ENCODE measurements around the gene SLC2A4RG. TPM values are rescaled to one million over a fixed set of nuclear protein-coding genes. Genes with fewer than 3 reads are reported as not detected.
"Not testable (repeated sequence)": the region's sequence is repeated elsewhere in the genome, so short reads cannot be mapped to it uniquely, and the experiment has no call there.

Gene SLC2A4RG
- total RNA-seq, 2 donors from 2014 or later, result 30.5 to 35.1 TPM

- Mint-ChIP-seq H3K4me1 (no peaks in the 10 kb centered on the region), H3K9me3 (no peaks in the 10 kb centered on the region), H3K27ac (no peak overlapping the region), H3K4me3 (no peak overlapping the region), H3K27me3 (no peaks in the 10 kb centered on the region), H3K36me3 (ENCODE audit: low read depth) (no peaks in the 10 kb centered on the region)
- ATAC-seq (replicated peaks), result no peak
Observed at GRCh38 chr20:63775096-63775978, 35.8 kb downstream of the SLC2A4RG start.

- not testable (repeated sequence) for H3K4me3 Mint-ChIP-seq; H3K27ac Mint-ChIP-seq; H3K9me3 Mint-ChIP-seq; ATAC-seq (replicated peaks); H3K27me3 Mint-ChIP-seq; H3K36me3 Mint-ChIP-seq (ENCODE audit: low read depth); H3K4me1 Mint-ChIP-seq
Observed at GRCh38 chr20:63776875-63777274, 37.3 kb downstream of the SLC2A4RG start.

GRCh38 chr20:63777614-63778013 is 38.0 kb downstream of the SLC2A4RG start:
- no peaks in the 10 kb centered on the region for H3K36me3 Mint-ChIP-seq (ENCODE audit: low read depth)
- no peak for ATAC-seq (replicated peaks)
- no peak overlapping the region for H3K27ac Mint-ChIP-seq
- no peaks in the 10 kb centered on the region for H3K9me3 Mint-ChIP-seq
- no peaks in the 10 kb centered on the region for H3K27me3 Mint-ChIP-seq
- H3K4me3 Mint-ChIP-seq, result no peak overlapping the region
- H3K4me1 Mint-ChIP-seq, result peaks cover 4% of the 10 kb centered on the region

- Mint-ChIP-seq H3K36me3 (ENCODE audit: low read depth) (no peaks in the 10 kb centered on the region), H3K9me3 (no peaks in the 10 kb centered on the region), H3K4me1 (peaks cover 4% of the 10 kb centered on the region), H3K4me3 (no peak overlapping the region), H3K27ac (no peak overlapping the region), H3K27me3 (no peaks in the 10 kb centered on the region)
- ATAC-seq (replicated peaks), result no peak
Observed at GRCh38 chr20:63778034-63778752, 38.6 kb downstream of the SLC2A4RG start.

- Mint-ChIP-seq H3K27me3 (no peaks in the 10 kb centered on the region), H3K27ac (no peak overlapping the region), H3K36me3 (ENCODE audit: low read depth) (no peaks in the 10 kb centered on the region), H3K4me1 (peaks cover 4% of the 10 kb centered on the region), H3K9me3 (no peaks in the 10 kb centered on the region), H3K4me3 (no peak overlapping the region)
- no peak for ATAC-seq (replicated peaks)
Observed at GRCh38 chr20:63778857-63779256, 39.3 kb downstream of the SLC2A4RG start.

- Mint-ChIP-seq H3K27me3 (no peaks in the 10 kb centered on the region), H3K9me3 (no peaks in the 10 kb centered on the region), H3K36me3 (ENCODE audit: low read depth) (no peaks in the 10 kb centered on the region), H3K4me1 (peaks cover 4% of the 10 kb centered on the region), H3K4me3 (peak overlapping the region; percentile 42), H3K27ac (no peak overlapping the region)
- ATAC-seq (replicated peaks), result no peak
Observed at GRCh38 chr20:63781181-63781580, 41.6 kb downstream of the SLC2A4RG start.

- H3K9me3 Mint-ChIP-seq, result no peaks in the 10 kb centered on the region
- H3K4me3 Mint-ChIP-seq, result peak overlapping the region; percentile 42
- H3K36me3 Mint-ChIP-seq (ENCODE audit: low read depth), result no peaks in the 10 kb centered on the region
- no peaks in the 10 kb centered on the region for H3K27me3 Mint-ChIP-seq
- H3K27ac Mint-ChIP-seq, result peak overlapping the region; percentile 56
- H3K4me1 Mint-ChIP-seq, result peaks cover 4% of the 10 kb centered on the region
- peak; percentile 97 for ATAC-seq (replicated peaks)
Observed at GRCh38 chr20:63782051-63782471, 42.5 kb downstream of the SLC2A4RG start.

GRCh38 chr20:63782521-63782971 is 43.0 kb downstream of the SLC2A4RG start:
- no peaks in the 10 kb centered on the region for H3K9me3 Mint-ChIP-seq
- ATAC-seq (replicated peaks), result no peak
- no peaks in the 10 kb centered on the region for H3K36me3 Mint-ChIP-seq (ENCODE audit: low read depth)
- H3K4me3 Mint-ChIP-seq, result peak overlapping the region; percentile 42
- H3K27ac Mint-ChIP-seq, result peak overlapping the region; percentile 56
- H3K4me1 Mint-ChIP-seq, result peaks cover 4% of the 10 kb centered on the region
- H3K27me3 Mint-ChIP-seq, result no peaks in the 10 kb centered on the region

GRCh38 chr20:63783970-63784369 is 44.4 kb downstream of the SLC2A4RG start:
- Mint-ChIP-seq H3K4me1 (peaks cover 4% of the 10 kb centered on the region), H3K9me3 (no peaks in the 10 kb centered on the region), H3K36me3 (ENCODE audit: low read depth) (no peaks in the 10 kb centered on the region), H3K4me3 (no peak overlapping the region), H3K27me3 (no peaks in the 10 kb centered on the region), H3K27ac (no peak overlapping the region)
- no peak for ATAC-seq (replicated peaks)

GRCh38 chr20:63785691-63786131 is 46.1 kb downstream of the SLC2A4RG start:
- Mint-ChIP-seq H3K4me1 (peaks cover 4% of the 10 kb centered on the region), H3K36me3 (ENCODE audit: low read depth) (no peaks in the 10 kb centered on the region), H3K27me3 (no peaks in the 10 kb centered on the region), H3K27ac (no peak overlapping the region), H3K4me3 (no peak overlapping the region), H3K9me3 (no peaks in the 10 kb centered on the region)
- no peak for ATAC-seq (replicated peaks)

GRCh38 chr20:63787302-63787701 is 47.7 kb downstream of the SLC2A4RG start:
- Mint-ChIP-seq H3K4me1 (no peaks in the 10 kb centered on the region), H3K27ac (no peak overlapping the region), H3K9me3 (no peaks in the 10 kb centered on the region), H3K4me3 (no peak overlapping the region), H3K27me3 (no peaks in the 10 kb centered on the region), H3K36me3 (ENCODE audit: low read depth) (no peaks in the 10 kb centered on the region)
- no peak for ATAC-seq (replicated peaks)

- H3K27me3 Mint-ChIP-seq, result no peaks in the 10 kb centered on the region
- H3K4me1 Mint-ChIP-seq, result no peaks in the 10 kb centered on the region
- H3K27ac Mint-ChIP-seq, result no peak overlapping the region
- no peaks in the 10 kb centered on the region for H3K9me3 Mint-ChIP-seq
- ATAC-seq (replicated peaks), result no peak
- no peak overlapping the region for H3K4me3 Mint-ChIP-seq
- no peaks in the 10 kb centered on the region for H3K36me3 Mint-ChIP-seq (ENCODE audit: low read depth)
Observed at GRCh38 chr20:63787749-63788148, 48.2 kb downstream of the SLC2A4RG start.

- H3K36me3 Mint-ChIP-seq (ENCODE audit: low read depth), result no peaks in the 10 kb centered on the region
- H3K9me3 Mint-ChIP-seq, result no peaks in the 10 kb centered on the region
Observed at GRCh38 chr20:63789836-63790571, 50.4 kb downstream of the SLC2A4RG start.

GRCh38 chr20:63790572-63791168 is 51.1 kb downstream of the SLC2A4RG start:
- ATAC-seq (replicated peaks), result no peak
- no peak overlapping the region for H3K27ac Mint-ChIP-seq
- no peaks in the 10 kb centered on the region for H3K9me3 Mint-ChIP-seq
- no peak overlapping the region for H3K4me3 Mint-ChIP-seq
- no peaks in the 10 kb centered on the region for H3K36me3 Mint-ChIP-seq (ENCODE audit: low read depth)
- H3K27me3 Mint-ChIP-seq, result no peaks in the 10 kb centered on the region
- H3K4me1 Mint-ChIP-seq, result no peaks in the 10 kb centered on the region

More at GRCh38 chr20:63789836-63790571, 50.4 kb downstream of the SLC2A4RG start:
- H3K4me1 Mint-ChIP-seq, result no peaks in the 10 kb centered on the region
- no peak overlapping the region for H3K27ac Mint-ChIP-seq
- no peak overlapping the region for H3K4me3 Mint-ChIP-seq
- no peaks in the 10 kb centered on the region for H3K27me3 Mint-ChIP-seq
- no peak for ATAC-seq (replicated peaks)
